ENCODE results near the gene RPL11.
"Not testable (repeated sequence)": the region's sequence is repeated elsewhere in the genome, so short reads cannot be mapped to it uniquely, and the experiment has no call there.

RPL11 gene

DNA sequence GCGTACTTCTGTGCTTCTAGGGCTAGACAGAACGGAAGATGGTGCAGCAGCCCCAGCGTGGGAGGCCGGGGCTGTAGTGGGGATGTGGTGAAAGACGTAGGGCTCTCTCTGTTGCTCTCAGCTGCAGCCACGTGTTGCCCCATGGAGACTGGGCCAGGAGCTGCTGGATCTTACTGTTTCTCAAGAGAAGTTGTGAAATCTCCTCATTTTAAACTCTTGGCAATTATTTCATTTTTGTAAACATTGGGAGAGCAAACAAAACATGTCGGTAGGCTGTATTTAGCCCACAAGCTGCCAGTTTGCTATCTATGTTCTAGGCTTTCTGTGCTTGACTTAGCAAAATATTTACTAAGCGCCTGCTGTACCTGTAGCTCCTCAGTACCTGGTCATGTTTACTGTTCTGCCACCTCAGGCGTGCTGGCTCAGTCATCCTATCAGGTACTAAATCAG is 35.8 kb downstream of the RPL11 start:
- Histone ChIP-seq H3K9me3 (ENCODE audit: control insufficient read depth, insufficient read depth, low read length) (no peaks in the 10 kb centered on the region), H3K27me3 (ENCODE audit: control insufficient read depth, low read length) (no peaks in the 10 kb centered on the region), H3K27ac (ENCODE audit: low read depth, low read length) (no peak overlapping the region), H4K20me1 (ENCODE audit: control insufficient read depth, insufficient read depth, low read depth, low read length) (peaks cover 22% of the 10 kb centered on the region), H3F3A (ENCODE audit: control insufficient read depth, insufficient read depth) (peaks cover 7% of the 10 kb centered on the region; the same call in 1 of the 2 replicates), H3K4me1 (ENCODE audit: control insufficient read depth, low read length) (peaks cover 52% of the 10 kb centered on the region), H3K4me3 (ENCODE audit: low read length) (peak overlapping the region; percentile 42), H3K4me2 (ENCODE audit: low read length) (peak overlapping the region; percentile 49), H3K79me2 (ENCODE audit: control insufficient read depth, low read length) (peaks cover 11% of the 10 kb centered on the region), H3K9me2 (replicated peaks; ENCODE audit: control insufficient read depth, low read length) (no peaks in the 10 kb centered on the region), H3K36me3 (ENCODE audit: control insufficient read depth, low read length) (no peaks in the 10 kb centered on the region)
- no peak for TF ChIP-seq EZH2phosphoT487 (IDR thresholded peaks at IDR 0.05; ENCODE audit: borderline replicate concordance, low read length)
- TF ChIP-seq, protein P1, sequence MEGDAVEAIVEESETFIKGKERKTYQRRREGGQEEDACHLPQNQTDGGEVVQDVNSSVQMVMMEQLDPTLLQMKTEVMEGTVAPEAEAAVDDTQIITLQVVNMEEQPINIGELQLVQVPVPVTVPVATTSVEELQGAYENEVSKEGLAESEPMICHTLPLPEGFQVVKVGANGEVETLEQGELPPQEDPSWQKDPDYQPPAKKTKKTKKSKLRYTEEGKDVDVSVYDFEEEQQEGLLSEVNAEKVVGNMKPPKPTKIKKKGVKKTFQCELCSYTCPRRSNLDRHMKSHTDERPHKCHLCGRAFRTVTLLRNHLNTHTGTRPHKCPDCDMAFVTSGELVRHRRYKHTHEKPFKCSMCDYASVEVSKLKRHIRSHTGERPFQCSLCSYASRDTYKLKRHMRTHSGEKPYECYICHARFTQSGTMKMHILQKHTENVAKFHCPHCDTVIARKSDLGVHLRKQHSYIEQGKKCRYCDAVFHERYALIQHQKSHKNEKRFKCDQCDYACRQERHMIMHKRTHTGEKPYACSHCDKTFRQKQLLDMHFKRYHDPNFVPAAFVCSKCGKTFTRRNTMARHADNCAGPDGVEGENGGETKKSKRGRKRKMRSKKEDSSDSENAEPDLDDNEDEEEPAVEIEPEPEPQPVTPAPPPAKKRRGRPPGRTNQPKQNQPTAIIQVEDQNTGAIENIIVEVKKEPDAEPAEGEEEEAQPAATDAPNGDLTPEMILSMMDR (IDR thresholded peaks at IDR 0.05; ENCODE audit: low read depth, low read length, poor library complexity, severe bottlenecking), result no peak

DNA sequence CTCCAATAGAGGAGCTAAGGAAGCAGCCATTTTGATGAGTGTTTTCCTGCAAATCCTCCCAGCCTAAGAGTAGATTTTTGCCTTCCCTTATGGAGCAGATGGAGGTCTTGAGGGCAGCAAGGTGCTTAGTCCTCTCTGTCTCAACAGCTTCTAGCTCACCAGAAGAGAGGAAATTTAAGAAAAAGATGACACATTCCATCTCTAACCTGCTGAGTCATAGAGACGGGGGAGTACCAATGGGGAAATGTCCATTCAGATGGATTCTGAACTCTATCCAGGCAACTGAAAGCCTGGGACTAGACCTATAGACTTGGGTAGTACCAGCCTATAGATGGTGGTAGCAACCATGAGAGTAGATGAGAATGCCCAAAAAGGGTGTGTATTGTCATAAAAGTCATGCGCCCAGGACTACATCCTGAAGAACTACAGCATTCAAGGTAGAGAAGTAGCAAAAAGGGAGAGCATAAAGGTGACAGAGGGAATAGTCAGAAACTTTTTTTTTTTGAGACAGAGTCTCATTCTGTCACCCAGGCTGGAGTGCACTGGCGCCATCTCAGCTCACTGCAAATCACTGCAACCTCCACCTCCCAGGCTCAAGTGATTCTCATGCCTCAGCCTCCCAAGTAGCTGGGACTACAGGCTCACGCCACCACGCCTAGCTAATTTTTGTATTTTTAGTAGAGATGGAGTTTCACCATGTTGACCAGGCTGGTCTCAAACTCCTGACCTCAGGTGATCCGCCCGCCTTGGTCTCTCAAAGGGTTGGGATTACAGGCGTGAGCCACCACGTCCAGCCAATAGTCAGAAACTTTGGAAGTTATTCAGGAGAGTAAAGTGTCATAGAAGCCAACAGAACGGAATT is 41.0 kb downstream of the RPL11 start:
- Histone ChIP-seq H3K9me3 (ENCODE audit: control insufficient read depth, insufficient read depth, low read length) (no peaks in the 10 kb centered on the region), H3K36me3 (ENCODE audit: control insufficient read depth, low read length) (no peaks in the 10 kb centered on the region), H4K20me1 (ENCODE audit: control insufficient read depth, insufficient read depth, low read depth, low read length) (peaks cover 12% of the 10 kb centered on the region), H3K4me2 (ENCODE audit: low read length) (no peak overlapping the region), H3K79me2 (ENCODE audit: control insufficient read depth, low read length) (peaks cover 10% of the 10 kb centered on the region), H3K4me3 (ENCODE audit: low read length) (no peak overlapping the region), H3K27me3 (ENCODE audit: control insufficient read depth, low read length) (no peaks in the 10 kb centered on the region), H3K4me1 (ENCODE audit: control insufficient read depth, low read length) (peaks cover 18% of the 10 kb centered on the region), H3K27ac (ENCODE audit: low read depth, low read length) (no peak overlapping the region), H3F3A (ENCODE audit: control insufficient read depth, insufficient read depth) (peaks cover 4% of the 10 kb centered on the region; the same call in 1 of the 2 replicates), H3K9me2 (replicated peaks; ENCODE audit: control insufficient read depth, low read length) (no peaks in the 10 kb centered on the region)
- no peak for TF ChIP-seq EZH2phosphoT487 (IDR thresholded peaks at IDR 0.05; ENCODE audit: borderline replicate concordance, low read length)
- TF ChIP-seq, protein P1 (IDR thresholded peaks at IDR 0.05; ENCODE audit: low read depth, low read length, poor library complexity, severe bottlenecking), result peak; percentile 25

DNA sequence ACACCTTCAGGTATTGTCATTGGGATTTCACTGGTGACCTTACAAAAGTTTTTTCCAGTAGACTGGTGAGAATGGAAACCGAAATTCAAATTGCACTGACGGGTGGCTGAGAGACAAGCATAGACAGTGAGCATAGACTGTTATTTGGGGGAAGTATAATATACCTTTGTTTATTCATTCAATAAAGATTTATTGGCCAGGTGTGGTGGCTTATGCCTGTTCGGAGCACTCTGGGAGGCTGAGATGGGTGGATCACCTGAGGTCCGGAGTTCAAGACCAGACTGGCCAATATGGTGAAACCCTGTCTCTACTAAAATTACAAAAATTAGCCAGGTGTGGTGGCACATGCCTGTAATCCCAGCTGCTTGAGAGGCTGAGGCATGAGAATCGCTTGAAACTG is 41.7 kb downstream of the RPL11 start:
- H3K4me3 ChIP-seq (ENCODE audit: low read length); H3K9me3 ChIP-seq (ENCODE audit: control insufficient read depth, insufficient read depth, low read length); H3K36me3 ChIP-seq (ENCODE audit: control insufficient read depth, low read length); H3K9me2 ChIP-seq (replicated peaks; ENCODE audit: control insufficient read depth, low read length); H3K4me2 ChIP-seq (ENCODE audit: low read length); H3K27ac ChIP-seq (ENCODE audit: low read depth, low read length); H3K79me2 ChIP-seq (ENCODE audit: control insufficient read depth, low read length); H3K27me3 ChIP-seq (ENCODE audit: control insufficient read depth, low read length); H3F3A ChIP-seq (ENCODE audit: control insufficient read depth, insufficient read depth): not testable (repeated sequence)
- peaks cover 11% of the 10 kb centered on the region for H3K4me1 ChIP-seq (ENCODE audit: control insufficient read depth, low read length)
- H4K20me1 ChIP-seq (ENCODE audit: control insufficient read depth, insufficient read depth, low read depth, low read length), result peaks cover 10% of the 10 kb centered on the region

DNA sequence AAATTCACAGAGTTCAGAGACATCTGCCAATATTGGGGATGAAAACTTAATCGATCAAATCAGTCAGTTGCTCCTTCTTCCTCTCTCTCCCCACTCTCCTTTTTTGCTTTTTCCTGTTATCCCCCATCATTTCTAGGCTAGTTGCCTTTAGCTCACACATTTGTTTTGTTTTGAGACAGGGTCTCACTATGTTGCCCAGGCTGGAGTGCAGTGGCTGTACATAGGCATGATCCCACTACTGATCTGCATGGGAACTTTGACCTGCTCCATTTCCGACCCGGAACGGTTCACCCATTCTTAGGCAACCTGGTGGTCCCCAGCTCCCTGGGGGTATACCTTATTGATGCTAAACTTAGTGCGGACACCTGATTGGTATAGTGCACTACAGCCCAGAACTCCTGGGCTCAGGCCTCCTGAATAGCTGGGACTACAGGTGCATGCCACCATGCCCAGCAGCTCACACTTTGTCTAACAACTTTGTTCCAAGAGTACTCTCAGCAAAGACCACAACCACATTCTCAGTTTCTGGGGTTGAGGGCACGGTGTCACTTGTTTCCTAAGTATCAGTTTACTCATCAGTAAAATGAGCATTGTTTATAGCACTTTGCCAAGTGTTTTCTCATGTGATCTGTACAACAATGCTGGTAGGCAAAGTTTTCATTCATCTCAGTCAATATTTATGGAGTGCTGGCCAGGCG is 45.0 kb downstream of the RPL11 start:
- no peak overlapping the region for H3K27ac ChIP-seq (ENCODE audit: low read depth, low read length)
- no peaks in the 10 kb centered on the region for H3K9me3 ChIP-seq (ENCODE audit: control insufficient read depth, insufficient read depth, low read length)
- no peaks in the 10 kb centered on the region for H3K9me2 ChIP-seq (replicated peaks; ENCODE audit: control insufficient read depth, low read length)
- peaks cover under 1% of the 10 kb centered on the region; the same call in 1 of the 2 replicates for H3F3A ChIP-seq (ENCODE audit: control insufficient read depth, insufficient read depth)
- no peaks in the 10 kb centered on the region for H3K27me3 ChIP-seq (ENCODE audit: control insufficient read depth, low read length)
- H3K79me2 ChIP-seq (ENCODE audit: control insufficient read depth, low read length), result no peaks in the 10 kb centered on the region
- no peak overlapping the region for H3K4me3 ChIP-seq (ENCODE audit: low read length)
- TF ChIP-seq EZH2phosphoT487 (IDR thresholded peaks at IDR 0.05; ENCODE audit: borderline replicate concordance, low read length), result no peak
- TF ChIP-seq, protein P1 (IDR thresholded peaks at IDR 0.05; ENCODE audit: low read depth, low read length, poor library complexity, severe bottlenecking), result no peak
- H3K36me3 ChIP-seq (ENCODE audit: control insufficient read depth, low read length), result no peaks in the 10 kb centered on the region
- H4K20me1 ChIP-seq (ENCODE audit: control insufficient read depth, insufficient read depth, low read depth, low read length), result no peaks in the 10 kb centered on the region
- H3K4me1 ChIP-seq (ENCODE audit: control insufficient read depth, low read length), result no peaks in the 10 kb centered on the region
- no peak overlapping the region for H3K4me2 ChIP-seq (ENCODE audit: low read length)

Measured in DOHH2 (cell line).